ENCODE data around the gene EIF1.

The EIF1 gene

DNA sequence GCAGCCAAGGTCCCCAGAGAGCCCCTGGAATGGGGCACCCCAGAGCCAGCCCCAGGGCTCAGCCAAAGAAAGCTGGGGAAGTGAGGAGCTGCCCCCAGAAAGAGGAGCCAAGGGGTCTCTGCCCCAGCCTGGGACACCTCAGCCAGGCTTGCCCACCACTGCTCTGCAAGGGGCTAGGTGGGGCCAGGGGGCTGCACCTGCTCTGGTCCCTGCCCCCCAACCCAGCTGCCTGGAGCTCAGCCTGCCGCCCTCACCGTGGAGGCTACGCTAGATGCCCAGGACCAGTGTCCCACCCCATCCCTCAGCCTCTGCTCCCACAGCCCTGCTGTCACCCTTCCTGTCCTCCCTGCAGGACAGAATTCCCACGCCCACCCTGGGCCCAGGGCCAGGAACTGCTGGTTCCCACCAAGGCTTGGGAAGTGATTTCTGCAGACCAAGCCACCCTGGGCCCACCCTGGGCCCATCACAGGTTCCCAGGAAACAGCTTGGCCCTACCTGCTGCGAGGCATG lies 36.2 kb upstream of the EIF1 start:
- DNase-seq (ENCODE audit: low read depth), result no peak
- TF ChIP-seq, protein P1, sequence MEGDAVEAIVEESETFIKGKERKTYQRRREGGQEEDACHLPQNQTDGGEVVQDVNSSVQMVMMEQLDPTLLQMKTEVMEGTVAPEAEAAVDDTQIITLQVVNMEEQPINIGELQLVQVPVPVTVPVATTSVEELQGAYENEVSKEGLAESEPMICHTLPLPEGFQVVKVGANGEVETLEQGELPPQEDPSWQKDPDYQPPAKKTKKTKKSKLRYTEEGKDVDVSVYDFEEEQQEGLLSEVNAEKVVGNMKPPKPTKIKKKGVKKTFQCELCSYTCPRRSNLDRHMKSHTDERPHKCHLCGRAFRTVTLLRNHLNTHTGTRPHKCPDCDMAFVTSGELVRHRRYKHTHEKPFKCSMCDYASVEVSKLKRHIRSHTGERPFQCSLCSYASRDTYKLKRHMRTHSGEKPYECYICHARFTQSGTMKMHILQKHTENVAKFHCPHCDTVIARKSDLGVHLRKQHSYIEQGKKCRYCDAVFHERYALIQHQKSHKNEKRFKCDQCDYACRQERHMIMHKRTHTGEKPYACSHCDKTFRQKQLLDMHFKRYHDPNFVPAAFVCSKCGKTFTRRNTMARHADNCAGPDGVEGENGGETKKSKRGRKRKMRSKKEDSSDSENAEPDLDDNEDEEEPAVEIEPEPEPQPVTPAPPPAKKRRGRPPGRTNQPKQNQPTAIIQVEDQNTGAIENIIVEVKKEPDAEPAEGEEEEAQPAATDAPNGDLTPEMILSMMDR (IDR thresholded peaks at IDR 0.05; ENCODE audit: insufficient read depth, low read depth, low read length, missing control alignments), result no peak
- no peak overlapping the region for H3K4me3 ChIP-seq (ENCODE audit: low read depth, low read length)

DNA sequence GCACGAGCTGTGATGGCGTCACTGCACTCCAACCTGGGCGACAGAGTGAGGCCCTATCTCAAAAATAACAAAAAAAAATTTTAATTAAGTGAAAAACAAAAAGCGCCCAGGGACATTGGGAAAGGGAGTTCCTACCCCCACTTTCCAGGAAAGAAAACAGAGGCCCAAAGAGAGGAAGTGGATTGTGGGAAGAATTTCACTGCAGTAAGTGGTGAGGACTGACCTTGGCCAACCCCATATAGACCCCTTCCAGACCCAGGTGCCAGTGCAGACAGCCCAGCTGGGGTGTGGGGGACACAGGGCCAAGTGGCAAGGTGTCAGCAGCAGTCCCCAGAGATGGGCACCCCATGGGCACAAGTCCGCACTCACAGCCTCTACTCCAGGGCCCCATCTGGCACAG lies 35.3 kb upstream of the EIF1 start:
- TF ChIP-seq, protein P1 (IDR thresholded peaks at IDR 0.05; ENCODE audit: insufficient read depth, low read depth, low read length, missing control alignments), result no peak
- H3K4me3 ChIP-seq (ENCODE audit: low read depth, low read length), result no peak overlapping the region
- DNase-seq (ENCODE audit: low read depth), result no peak

DNA sequence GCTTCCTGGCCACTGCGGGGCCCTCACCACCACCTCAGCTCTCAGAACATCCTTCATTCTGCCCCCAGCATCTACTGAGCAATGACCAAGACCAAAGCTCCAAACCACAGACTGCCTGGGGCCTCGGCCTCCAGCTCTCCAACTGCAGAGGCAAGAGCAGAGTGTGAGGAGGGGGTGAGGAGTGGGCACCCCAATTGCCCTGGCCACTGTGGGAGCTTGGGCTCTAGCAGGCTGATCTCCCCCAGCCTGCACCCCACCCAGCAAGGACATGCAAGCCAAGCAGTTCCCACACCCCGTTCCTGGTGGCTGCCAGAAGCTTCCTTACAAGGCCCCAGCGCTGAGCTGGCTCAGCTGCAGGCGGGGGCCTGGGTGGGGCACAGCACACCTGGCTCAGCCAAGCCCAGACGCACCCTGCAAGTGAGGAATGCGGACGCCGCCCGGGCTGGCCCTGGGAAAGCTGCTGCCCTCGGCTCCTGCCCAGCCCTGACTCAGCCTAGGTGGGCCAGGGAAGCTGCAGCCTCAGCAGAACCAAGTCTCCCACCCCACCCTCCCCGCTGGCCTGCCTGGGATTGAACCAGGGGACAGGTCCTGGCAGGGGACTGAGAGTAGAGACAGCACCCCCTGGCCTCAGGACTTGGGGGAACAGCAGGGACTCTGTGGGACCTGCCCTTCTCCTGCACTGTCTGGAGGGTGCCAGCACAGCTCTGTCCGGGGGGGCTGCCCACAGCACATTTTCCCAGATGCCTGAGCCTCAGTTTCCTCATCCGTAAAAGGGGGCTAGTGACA lies 34.6 kb upstream of the EIF1 start:
- no peak overlapping the region for H3K4me3 ChIP-seq (ENCODE audit: low read depth, low read length)
- TF ChIP-seq, protein P1 (IDR thresholded peaks at IDR 0.05; ENCODE audit: insufficient read depth, low read depth, low read length, missing control alignments), result no peak
- DNase-seq (ENCODE audit: low read depth), result no peak

DNA sequence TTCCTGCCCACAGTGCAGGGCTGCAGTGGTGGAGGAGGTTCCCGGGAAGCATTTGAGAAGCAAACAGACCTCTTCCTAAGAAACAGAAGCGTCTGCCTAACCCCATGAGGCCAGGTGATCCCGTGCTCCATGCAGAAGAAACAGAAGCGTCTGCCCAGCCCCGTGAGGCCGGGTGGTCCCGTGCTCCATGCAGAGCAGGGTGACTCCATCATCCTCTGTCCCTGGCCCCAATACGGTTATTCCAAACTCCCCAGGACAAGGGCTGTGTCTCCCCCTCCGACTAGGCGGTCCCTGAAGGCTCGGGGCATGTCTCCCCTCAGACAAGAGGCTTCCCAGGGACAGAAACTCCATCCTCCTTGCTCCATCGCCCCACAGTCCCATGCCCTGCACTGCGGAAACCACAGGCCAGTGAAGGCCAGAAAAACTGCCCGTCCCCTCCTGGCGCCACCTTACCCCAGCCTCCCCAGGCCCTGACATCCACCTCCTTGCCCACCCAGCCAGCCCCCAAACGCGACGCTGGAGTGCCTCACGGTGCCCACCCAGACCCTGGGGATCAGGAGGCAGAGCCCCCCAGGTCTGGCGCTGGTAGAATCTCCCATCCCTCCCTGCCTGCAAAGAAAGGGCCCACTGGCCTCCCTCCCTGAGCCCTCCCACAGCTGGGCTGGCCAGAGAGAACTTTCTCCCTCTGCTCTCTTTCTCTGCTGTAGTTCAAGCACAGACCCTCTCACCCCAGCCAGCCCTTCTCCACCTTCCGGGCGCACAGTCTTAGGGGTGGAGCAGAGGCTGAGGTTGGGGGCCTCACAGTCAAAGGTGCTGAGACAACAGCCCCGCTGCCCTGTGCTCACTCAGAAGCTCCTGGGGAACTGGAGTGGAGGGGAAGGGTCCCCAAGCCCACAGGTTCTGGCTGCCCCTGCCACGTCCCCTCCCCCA lies 33.7 kb upstream of the EIF1 start:
- no peak overlapping the region for H3K4me3 ChIP-seq (ENCODE audit: low read depth, low read length)
- TF ChIP-seq, protein P1 (IDR thresholded peaks at IDR 0.05; ENCODE audit: insufficient read depth, low read depth, low read length, missing control alignments), result no peak
- no peak for DNase-seq (ENCODE audit: low read depth)

DNA sequence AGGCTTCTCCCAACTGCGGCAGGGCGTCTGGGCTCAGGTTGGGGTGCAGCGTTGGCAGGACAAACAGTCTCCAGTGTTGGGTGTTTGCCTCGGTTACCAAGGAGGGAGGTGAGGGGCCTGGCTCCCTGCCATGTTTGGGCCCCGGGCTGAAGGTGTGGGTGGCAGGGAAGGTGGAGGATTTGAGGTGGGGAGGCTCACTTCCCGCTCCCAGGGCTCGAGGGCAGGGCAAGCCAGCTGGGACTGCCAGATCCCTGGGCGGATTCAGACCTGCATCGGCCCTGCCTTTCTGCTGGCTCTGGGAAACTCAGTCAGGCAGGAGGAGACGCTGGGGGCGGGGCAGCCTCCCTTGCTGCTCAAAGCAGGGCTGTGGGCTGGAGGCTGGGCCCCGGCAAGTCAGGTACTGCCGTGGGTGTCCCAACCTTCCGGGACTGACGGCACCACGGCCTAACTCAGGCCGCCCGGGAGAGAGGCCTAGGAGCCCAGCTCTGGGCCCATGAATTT lies 33.0 kb upstream of the EIF1 start:
- no peak overlapping the region for H3K4me3 ChIP-seq (ENCODE audit: low read depth, low read length)
- TF ChIP-seq, protein P1 (IDR thresholded peaks at IDR 0.05; ENCODE audit: insufficient read depth, low read depth, low read length, missing control alignments), result no peak
- DNase-seq (ENCODE audit: low read depth), result no peak

DNA sequence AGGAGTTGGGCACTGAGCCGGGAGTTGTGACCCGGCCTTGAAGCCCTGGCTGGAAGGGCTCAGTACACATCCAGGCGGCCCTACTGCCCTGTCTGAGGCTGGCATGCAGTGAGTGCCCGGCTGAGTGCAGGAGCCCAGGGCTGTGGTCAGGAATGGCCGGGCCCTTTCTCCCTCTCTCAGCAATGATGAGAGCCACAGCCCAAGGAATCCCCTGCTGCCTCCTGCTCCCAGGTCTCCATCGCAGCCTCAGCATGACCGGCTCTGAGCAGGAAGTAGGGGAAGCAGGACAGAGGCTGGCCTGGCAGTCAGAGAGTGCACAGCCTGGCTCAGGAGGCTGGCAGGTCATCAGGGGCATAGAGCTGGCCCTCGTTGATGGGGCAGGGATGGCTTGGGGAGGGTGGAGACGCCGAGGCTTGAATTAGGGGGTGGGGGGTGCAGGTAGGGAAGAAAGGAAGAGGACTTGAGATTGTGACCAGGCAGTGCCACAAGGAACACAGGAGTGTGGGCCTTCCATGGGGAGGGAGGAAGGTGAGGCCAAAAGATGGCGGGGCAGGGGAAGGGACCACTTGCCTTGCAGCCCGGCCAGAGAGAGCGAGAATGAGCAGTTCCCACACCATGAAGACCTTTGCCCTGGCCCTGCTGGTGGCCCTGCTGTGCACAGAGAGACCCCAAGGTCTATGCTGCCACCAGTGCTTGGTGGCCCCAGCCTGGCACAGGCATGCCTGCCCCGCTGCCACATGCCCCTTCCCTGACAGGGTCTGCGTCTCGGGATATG lies 32.2 kb upstream of the EIF1 start:
- TF ChIP-seq, protein P1 (IDR thresholded peaks at IDR 0.05; ENCODE audit: insufficient read depth, low read depth, low read length, missing control alignments), result no peak
- no peak for DNase-seq (ENCODE audit: low read depth)
- no peak overlapping the region for H3K4me3 ChIP-seq (ENCODE audit: low read depth, low read length)
